ENCODE results near the gene NFIX.

- TF ChIP-seq, protein P1, sequence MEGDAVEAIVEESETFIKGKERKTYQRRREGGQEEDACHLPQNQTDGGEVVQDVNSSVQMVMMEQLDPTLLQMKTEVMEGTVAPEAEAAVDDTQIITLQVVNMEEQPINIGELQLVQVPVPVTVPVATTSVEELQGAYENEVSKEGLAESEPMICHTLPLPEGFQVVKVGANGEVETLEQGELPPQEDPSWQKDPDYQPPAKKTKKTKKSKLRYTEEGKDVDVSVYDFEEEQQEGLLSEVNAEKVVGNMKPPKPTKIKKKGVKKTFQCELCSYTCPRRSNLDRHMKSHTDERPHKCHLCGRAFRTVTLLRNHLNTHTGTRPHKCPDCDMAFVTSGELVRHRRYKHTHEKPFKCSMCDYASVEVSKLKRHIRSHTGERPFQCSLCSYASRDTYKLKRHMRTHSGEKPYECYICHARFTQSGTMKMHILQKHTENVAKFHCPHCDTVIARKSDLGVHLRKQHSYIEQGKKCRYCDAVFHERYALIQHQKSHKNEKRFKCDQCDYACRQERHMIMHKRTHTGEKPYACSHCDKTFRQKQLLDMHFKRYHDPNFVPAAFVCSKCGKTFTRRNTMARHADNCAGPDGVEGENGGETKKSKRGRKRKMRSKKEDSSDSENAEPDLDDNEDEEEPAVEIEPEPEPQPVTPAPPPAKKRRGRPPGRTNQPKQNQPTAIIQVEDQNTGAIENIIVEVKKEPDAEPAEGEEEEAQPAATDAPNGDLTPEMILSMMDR (IDR thresholded peaks at IDR 0.05): no peak
- TF ChIP-seq REST (IDR thresholded peaks at IDR 0.05; ENCODE audit: insufficient read depth in 1 of 2, low read depth in 2 of 2, low read length in 1 of 2): no peak
- TF ChIP-seq POLR2AphosphoS5 (IDR thresholded peaks at IDR 0.05; ENCODE audit: low read depth, low read length): no peak
- no peak for TF ChIP-seq SIN3A (IDR thresholded peaks at IDR 0.05; ENCODE audit: borderline replicate concordance, insufficient read depth, low read depth, low read length)
These were observed 104.8 kb downstream of the NFIX start for GRCh38 chr19:13100031-13100588.

Measured in Panc1 (cell line).